Measurements from ENCODE around the gene GJB4. TPM values are rescaled to one million over a fixed set of nuclear protein-coding genes. Genes with fewer than 3 reads are reported as not detected.
"Not testable (repeated sequence)": the region's sequence is repeated elsewhere in the genome, so short reads cannot be mapped to it uniquely, and the experiment has no call there.

The GJB4 gene
- total RNA-seq, 1 donor from 2014 or later = not detected

- DNase-seq (ENCODE audit: low read depth in 2 of 2) = no peak
These were observed 12.5 kb upstream of the GJB4 start for GRCh38 chr1:34746785-34747637.

GRCh38 chr1:34747638-34747941, 11.9 kb upstream of the GJB4 start:
- no peak for DNase-seq (ENCODE audit: low read depth in 2 of 2)

- no peak for DNase-seq (ENCODE audit: low read depth in 2 of 2)
These were observed 9.5 kb upstream of the GJB4 start for GRCh38 chr1:34749992-34750391.

GRCh38 chr1:34750610-34751009, 8.9 kb upstream of the GJB4 start:
- DNase-seq (ENCODE audit: low read depth in 2 of 2) = no peak

GRCh38 chr1:34753163-34753562, 6.4 kb upstream of the GJB4 start:
- no peak for DNase-seq (ENCODE audit: low read depth in 2 of 2)

GRCh38 chr1:34754964-34755637, 4.4 kb upstream of the GJB4 start, which contains the start of gene GJB5:
Gene GJB5, plus strand, starts transcription at chr1:34755047. Its CDS starts 2,284 bp downstream, at chr1:34757331.
- DNase-seq (ENCODE audit: low read depth in 2 of 2) = no peak

- DNase-seq (ENCODE audit: low read depth in 2 of 2) = no peak
These were observed 3.6 kb upstream of the GJB4 start for GRCh38 chr1:34755961-34756360.

- no peak for DNase-seq (ENCODE audit: low read depth in 2 of 2)
These were observed 2.2 kb upstream of the GJB4 start for GRCh38 chr1:34757386-34757785.

- no peak for DNase-seq (ENCODE audit: low read depth in 2 of 2)
These were observed 789 bp upstream of the GJB4 start for GRCh38 chr1:34758751-34759150.

- no peak for DNase-seq (ENCODE audit: low read depth in 2 of 2)
These were observed 1.7 kb downstream of the GJB4 start for GRCh38 chr1:34761176-34761761.

- no peak for DNase-seq (ENCODE audit: low read depth in 2 of 2)
These were observed 2.3 kb downstream of the GJB4 start for GRCh38 chr1:34761776-34762307.

GRCh38 chr1:34762474-34763141, 3.1 kb downstream of the GJB4 start:
- no peak for DNase-seq (ENCODE audit: low read depth in 2 of 2)

GRCh38 chr1:34763142-34763781, 3.7 kb downstream of the GJB4 start:
- DNase-seq (ENCODE audit: low read depth in 2 of 2) = peak in 1 of 2 donors; percentile 12

- DNase-seq (ENCODE audit: low read depth in 2 of 2) = no peak
These were observed 9.3 kb downstream of the GJB4 start for GRCh38 chr1:34768856-34769255.

GRCh38 chr1:34770891-34771504, 11.5 kb downstream of the GJB4 start:
- no peak for DNase-seq (ENCODE audit: low read depth in 2 of 2)

- no peak for DNase-seq (ENCODE audit: low read depth in 2 of 2)
These were observed 12.2 kb downstream of the GJB4 start for GRCh38 chr1:34771573-34772371.

GRCh38 chr1:34773114-34773513, 13.6 kb downstream of the GJB4 start:
- DNase-seq (ENCODE audit: low read depth in 2 of 2) = not testable (repeated sequence)

- DNase-seq (ENCODE audit: low read depth in 2 of 2) = no peak
These were observed 15.4 kb downstream of the GJB4 start for GRCh38 chr1:34774957-34775356.

GRCh38 chr1:34776911-34777310, 17.4 kb downstream of the GJB4 start:
- no peak for DNase-seq (ENCODE audit: low read depth in 2 of 2)
